ENCODE measurements around the gene PIERCE2. TPM values are rescaled to one million over a fixed set of nuclear protein-coding genes. Genes with fewer than 3 reads are reported as not detected.

The PIERCE2 gene
- 2.3 TPM for total RNA-seq
- long read RNA-seq, partial matches to known transcripts: 0 of 1 reads
- long read RNA-seq, other reads (novel, unspliced or antisense): 0 of 1 reads

- DNase-seq: peak; percentile 97
- intact Hi-C loops (cut with DNase I): no loop called here
Observed at GRCh38 chr15:55408012-55408928, at the start of gene PIERCE2, which contains the start of gene CCPG1. Gene PIERCE2 (plus strand): TSS chr15:55408495. CDS start chr15:55408769, 274 bp downstream. Gene CCPG1 (minus strand): TSS chr15:55408359. CDS start chr15:55389424, 18,935 bp downstream.

GRCh38 chr15:55360256-55360655, 48.0 kb upstream of the PIERCE2 start:
- Histone ChIP-seq H3K27me3 (no peaks in the 10 kb centered on the region), H3K4me3 (no peak overlapping the region), H3K4me1 (no peaks in the 10 kb centered on the region), H3K27ac (no peak overlapping the region), H3K36me3 (peaks cover 53% of the 10 kb centered on the region), H3K9me3 (no peaks in the 10 kb centered on the region)
- no peak for ATAC-seq
- DNase-seq: no peak
- intact Hi-C loops (cut with DNase I): no loop called here
- no peak for TF ChIP-seq CTCF (IDR thresholded peaks at IDR 0.05)

More at GRCh38 chr15:55408012-55408928, at the start of gene PIERCE2, which contains the start of gene CCPG1:
- Histone ChIP-seq H3K9me3 (no peaks in the 10 kb centered on the region), H3K27me3 (no peaks in the 10 kb centered on the region), H3K27ac (peak within 1 kb of the TSS; percentile 89), H3K4me1 (peaks cover 28% of the 10 kb centered on the region), H3K4me3 (peak within 1 kb of the TSS; percentile 68), H3K36me3 (no peaks in the 10 kb centered on the region)
- peak; percentile 88 for TF ChIP-seq CTCF (IDR thresholded peaks at IDR 0.05)
- peak; percentile 99 for ATAC-seq

GRCh38 chr15:55361048-55361447, 47.2 kb upstream of the PIERCE2 start:
- no peak overlapping the region for H3K4me3 ChIP-seq
- peaks cover 50% of the 10 kb centered on the region for H3K36me3 ChIP-seq
- no peaks in the 10 kb centered on the region for H3K4me1 ChIP-seq
- H3K27ac ChIP-seq: no peak overlapping the region
- ATAC-seq: peak; percentile 71
- H3K27me3 ChIP-seq: no peaks in the 10 kb centered on the region
- intact Hi-C loops (cut with DNase I): no loop called here
- DNase-seq: peak; percentile 72
- no peak for TF ChIP-seq CTCF (IDR thresholded peaks at IDR 0.05)
- no peaks in the 10 kb centered on the region for H3K9me3 ChIP-seq

- Histone ChIP-seq H3K27me3 (no peaks in the 10 kb centered on the region), H3K4me1 (no peaks in the 10 kb centered on the region), H3K27ac (no peak overlapping the region), H3K4me3 (no peak overlapping the region), H3K9me3 (no peaks in the 10 kb centered on the region), H3K36me3 (peaks cover 48% of the 10 kb centered on the region)
- TF ChIP-seq CTCF (IDR thresholded peaks at IDR 0.05): no peak
- ATAC-seq (no peak), DNase-seq (no peak)
- intact Hi-C loops (cut with DNase I): no loop called here
Observed at GRCh38 chr15:55362641-55363040, 45.7 kb upstream of the PIERCE2 start.

- ATAC-seq (no peak), DNase-seq (no peak)
- Histone ChIP-seq H3K27me3 (no peaks in the 10 kb centered on the region), H3K4me1 (no peaks in the 10 kb centered on the region), H3K27ac (no peak overlapping the region), H3K9me3 (no peaks in the 10 kb centered on the region), H3K4me3 (no peak overlapping the region), H3K36me3 (peaks cover 76% of the 10 kb centered on the region)
- intact Hi-C loops (cut with DNase I): no loop called here
- TF ChIP-seq CTCF (IDR thresholded peaks at IDR 0.05): no peak
Observed at GRCh38 chr15:55366981-55367380, 41.3 kb upstream of the PIERCE2 start.

Measured in upper lobe of right lung (tissue), 1 donor.